Measurements from ENCODE around the gene HPN.
A peak's percentile ranks its signal among the peaks of the same experiment; 100 is the strongest.
"Not testable (repeated sequence)": the region's sequence is repeated elsewhere in the genome, so short reads cannot be mapped to it uniquely, and the experiment has no call there.

Gene HPN

GRCh38 chr19:35006342-35006998 is 35.1 kb upstream of the HPN start:
- H3K27ac ChIP-seq = peak overlapping the region; percentile 36
- TF ChIP-seq ZFX (IDR thresholded peaks at IDR 0.05) (no peak), CTCF (conservative IDR thresholded peaks at IDR 0.05) (no peak)

GRCh38 chr19:35006999-35007365 is 34.5 kb upstream of the HPN start:
- no peak for TF ChIP-seq ZFX (IDR thresholded peaks at IDR 0.05)
- TF ChIP-seq CTCF (conservative IDR thresholded peaks at IDR 0.05) = no peak
- peak overlapping the region; percentile 36 for H3K27ac ChIP-seq

- not testable (repeated sequence) for H3K27ac ChIP-seq
Measured at GRCh38 chr19:35007427-35007826, 34.1 kb upstream of the HPN start.

DNA sequence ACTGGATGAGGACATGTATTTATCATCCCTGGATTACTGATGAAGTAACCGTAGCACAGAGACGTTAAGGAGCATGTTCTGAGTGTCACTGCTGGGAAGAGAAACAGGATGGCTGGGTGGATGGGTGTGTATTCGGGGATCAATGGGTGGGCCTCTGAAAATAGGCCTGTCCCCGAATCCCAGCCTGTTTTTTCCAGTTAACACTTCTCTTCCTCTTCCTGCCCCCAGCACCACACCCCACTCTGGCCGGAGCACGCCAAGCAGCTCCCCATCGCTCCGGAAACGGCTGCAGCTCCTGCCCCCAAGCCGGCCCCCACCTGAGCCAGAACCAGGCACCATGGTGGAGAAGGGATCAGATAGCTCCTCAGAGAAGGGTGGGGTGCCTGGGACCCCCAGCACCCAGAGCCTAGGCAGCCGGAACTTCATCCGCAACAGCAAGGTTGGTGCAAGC is 32.6 kb upstream of the HPN start:
- no peak overlapping the region for H3K27ac ChIP-seq
- TF ChIP-seq CTCF (conservative IDR thresholded peaks at IDR 0.05) (no peak), ZFX (IDR thresholded peaks at IDR 0.05) (no peak)

DNA sequence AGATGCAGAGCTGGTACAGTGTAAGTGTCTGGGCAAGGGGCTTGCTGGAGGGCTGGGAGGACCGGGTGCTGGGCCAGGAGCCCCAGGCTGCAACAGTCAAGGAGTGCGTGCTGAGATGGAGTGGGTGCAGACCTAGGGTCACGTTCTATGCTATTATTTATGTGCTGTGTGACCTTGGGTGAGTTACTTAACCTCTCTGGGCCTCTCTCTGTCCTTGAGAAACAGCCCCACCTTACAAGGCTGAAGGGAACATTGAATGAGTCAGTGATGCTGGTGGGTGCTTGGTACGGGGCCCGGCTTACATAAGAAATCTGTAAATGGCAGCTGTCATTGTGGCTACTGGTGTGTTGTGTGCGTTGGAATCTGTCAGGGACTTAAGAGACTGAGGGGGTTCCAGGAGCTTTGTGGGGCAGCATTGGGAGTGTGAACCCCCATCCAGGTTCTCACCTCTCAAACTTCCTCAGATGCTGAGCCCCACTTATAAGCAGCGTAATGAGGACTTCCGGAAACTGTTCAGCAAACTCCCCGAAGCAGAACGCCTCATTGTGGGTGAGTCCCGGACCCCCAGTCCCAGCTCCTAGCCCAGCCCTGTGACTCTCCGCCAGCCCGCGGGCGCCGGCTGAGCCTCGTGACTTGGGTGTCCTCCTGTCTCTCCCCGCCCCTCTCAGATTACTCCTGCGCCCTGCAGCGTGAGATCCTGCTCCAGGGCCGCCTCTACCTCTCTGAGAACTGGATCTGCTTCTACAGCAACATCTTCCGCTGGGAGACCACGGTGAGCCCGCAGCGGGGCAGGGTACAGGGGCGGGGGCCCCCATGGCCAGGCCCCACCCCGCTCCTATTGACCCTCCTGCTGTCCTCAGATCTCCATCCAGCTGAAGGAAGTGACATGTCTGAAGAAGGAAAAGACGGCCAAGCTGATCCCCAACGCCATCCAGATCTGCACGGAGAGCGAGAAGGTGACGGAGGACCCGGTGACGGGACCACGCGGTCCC is 31.8 kb upstream of the HPN start:
- no peak for TF ChIP-seq CTCF (conservative IDR thresholded peaks at IDR 0.05)
- no peak for TF ChIP-seq ZFX (IDR thresholded peaks at IDR 0.05)
- no peak overlapping the region for H3K27ac ChIP-seq

DNA sequence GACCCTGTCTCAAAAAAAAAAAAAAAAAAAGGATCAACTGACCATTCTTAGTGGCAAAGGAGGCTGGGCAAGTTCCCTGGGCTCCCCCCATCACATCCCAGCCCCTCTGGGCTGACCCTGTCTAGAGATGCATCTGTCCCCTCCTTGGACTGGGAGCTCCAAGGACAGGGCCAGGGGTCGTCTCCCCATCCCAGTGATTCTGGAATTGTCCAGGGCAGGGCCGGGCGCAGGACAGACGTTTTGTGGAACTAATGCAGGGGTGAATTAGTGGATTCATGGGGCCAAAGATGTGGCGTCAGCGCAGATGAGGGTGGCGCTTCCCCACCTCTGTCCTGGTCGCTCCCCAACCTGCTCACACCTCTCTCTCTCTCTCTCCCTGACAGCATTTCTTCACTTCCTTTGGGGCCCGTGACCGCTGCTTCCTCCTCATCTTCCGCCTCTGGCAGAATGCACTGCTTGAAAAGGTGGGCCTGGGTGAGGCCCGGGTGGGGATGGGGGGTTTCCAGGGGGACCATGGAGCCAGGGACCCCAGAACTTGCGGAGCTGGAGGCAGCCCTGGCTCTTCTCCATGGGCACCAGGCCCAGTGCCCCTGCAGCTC is 30.3 kb upstream of the HPN start:
- TF ChIP-seq ZFX (IDR thresholded peaks at IDR 0.05) (no peak), CTCF (conservative IDR thresholded peaks at IDR 0.05) (no peak)
- no peak overlapping the region for H3K27ac ChIP-seq

GRCh38 chr19:35011737-35012682 is 29.5 kb upstream of the HPN start:
- H3K27ac ChIP-seq = no peak overlapping the region
- TF ChIP-seq CTCF (conservative IDR thresholded peaks at IDR 0.05) = no peak
- no peak for TF ChIP-seq ZFX (IDR thresholded peaks at IDR 0.05)

All from C4-2B (cell line).